Stimulated activated naive B cell treated with anti-CD40 and anti-IgM and Interleukin-4, amounts not matched to agents 10 μg/mL and 1 μg/mL and 100 μg/mL, for 72 hours (primary cell): ENCODE results near the gene COL23A1.

Experiments used
- ATAC-seq, 2 donors: fragments of 150-1000 bp; cut with Tn5 transposase; replicated peaks; 2 replicates each; pipeline ENCODE4 v1.10.0; 2021; ENCODE audit warnings: moderate library complexity in 1 of 2
- DNase-seq: peaks from one replicate; pipeline ENCODE4 v3.0.0; 2021
- H3K27ac Mint-ChIP-seq: one replicate; pipeline ENCODE4 v1.8.0; 2022; ENCODE audit warnings: mild to moderate bottlenecking, mixed read lengths
- H3K27me3 Mint-ChIP-seq, 2 donors: one replicate each; pipeline ENCODE4 v1.8.0; 2022; ENCODE audit warnings: mixed read lengths in 2 of 2
- H3K36me3 Mint-ChIP-seq, 2 donors: one replicate each; pipeline ENCODE4 v1.8.0; 2022; ENCODE audit warnings: mixed read lengths in 2 of 2, mild to moderate bottlenecking in 1 of 2
- H3K4me1 Mint-ChIP-seq, 2 donors: one replicate each; pipeline ENCODE4 v1.8.0; 2022; ENCODE audit warnings: mixed read lengths in 2 of 2, mild to moderate bottlenecking in 1 of 2
- H3K4me3 Mint-ChIP-seq, 2 donors: one replicate each; pipeline ENCODE4 v1.8.0; 2022; ENCODE audit warnings: mild to moderate bottlenecking in 2 of 2, mixed read lengths in 2 of 2, moderate library complexity in 1 of 2
- H3K9me3 Mint-ChIP-seq, 2 donors: one replicate each; pipeline ENCODE4 v1.8.0; 2022; ENCODE audit warnings: mixed read lengths in 2 of 2, mild to moderate bottlenecking in 1 of 2

The COL23A1 gene

GRCh38 chr5:178441486-178442270 is 148.5 kb downstream of the COL23A1 start:
- Mint-ChIP-seq H3K36me3 (no peaks in the 10 kb centered on the region), H3K27me3 (no peaks in the 10 kb centered on the region), H3K27ac (no peak overlapping the region), H3K4me1 (peaks cover 7 to 13% of the 10 kb centered on the region in 2 donors), H3K9me3 (no peaks in the 10 kb centered on the region), H3K4me3 (no peak overlapping the region)
- DNase-seq (no peak), ATAC-seq (no peak)

DNA sequence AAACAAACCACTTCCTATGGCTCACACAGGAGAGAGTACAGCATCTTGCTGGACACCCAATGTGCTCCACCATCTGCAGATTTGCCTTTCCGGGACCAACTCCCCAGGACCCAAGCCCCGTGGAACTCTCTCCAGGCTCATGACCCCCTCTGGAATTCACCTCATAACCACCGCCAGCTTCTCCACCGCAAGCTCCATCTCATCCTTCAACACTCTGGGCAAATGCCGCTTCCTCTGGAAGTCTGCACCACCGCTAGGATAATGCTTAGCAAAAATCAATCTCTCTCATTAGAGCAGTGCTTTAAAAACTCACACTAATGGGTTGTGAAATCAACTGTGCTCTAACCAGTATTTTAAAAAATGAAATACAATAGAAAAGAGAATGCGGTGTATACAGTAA is 150.0 kb downstream of the COL23A1 start:
- Mint-ChIP-seq H3K9me3 (no peaks in the 10 kb centered on the region), H3K4me3 (no peak overlapping the region), H3K4me1 (peaks cover 7 to 13% of the 10 kb centered on the region in 2 donors), H3K27me3 (no peaks in the 10 kb centered on the region), H3K27ac (no peak overlapping the region), H3K36me3 (no peaks in the 10 kb centered on the region)
- ATAC-seq (no peak), DNase-seq (no peak)

GRCh38 chr5:178439493-178440180 is 150.6 kb downstream of the COL23A1 start:
- Mint-ChIP-seq H3K27me3 (no peaks in the 10 kb centered on the region), H3K27ac (no peak overlapping the region), H3K9me3 (no peaks in the 10 kb centered on the region), H3K4me3 (no peak overlapping the region), H3K36me3 (no peaks in the 10 kb centered on the region), H3K4me1 (peaks cover 7 to 13% of the 10 kb centered on the region in 2 donors)
- ATAC-seq = no peak
- DNase-seq = no peak

- no peak overlapping the region for H3K27ac Mint-ChIP-seq
- ATAC-seq = no peak
- no peaks in the 10 kb centered on the region for H3K36me3 Mint-ChIP-seq
- peaks cover 7 to 13% of the 10 kb centered on the region in 2 donors for H3K4me1 Mint-ChIP-seq
- H3K27me3 Mint-ChIP-seq = no peaks in the 10 kb centered on the region
- DNase-seq = no peak
- H3K9me3 Mint-ChIP-seq = no peaks in the 10 kb centered on the region
- H3K4me3 Mint-ChIP-seq = no peak overlapping the region
These were observed 151.4 kb downstream of the COL23A1 start for GRCh38 chr5:178438796-178439195.

DNA sequence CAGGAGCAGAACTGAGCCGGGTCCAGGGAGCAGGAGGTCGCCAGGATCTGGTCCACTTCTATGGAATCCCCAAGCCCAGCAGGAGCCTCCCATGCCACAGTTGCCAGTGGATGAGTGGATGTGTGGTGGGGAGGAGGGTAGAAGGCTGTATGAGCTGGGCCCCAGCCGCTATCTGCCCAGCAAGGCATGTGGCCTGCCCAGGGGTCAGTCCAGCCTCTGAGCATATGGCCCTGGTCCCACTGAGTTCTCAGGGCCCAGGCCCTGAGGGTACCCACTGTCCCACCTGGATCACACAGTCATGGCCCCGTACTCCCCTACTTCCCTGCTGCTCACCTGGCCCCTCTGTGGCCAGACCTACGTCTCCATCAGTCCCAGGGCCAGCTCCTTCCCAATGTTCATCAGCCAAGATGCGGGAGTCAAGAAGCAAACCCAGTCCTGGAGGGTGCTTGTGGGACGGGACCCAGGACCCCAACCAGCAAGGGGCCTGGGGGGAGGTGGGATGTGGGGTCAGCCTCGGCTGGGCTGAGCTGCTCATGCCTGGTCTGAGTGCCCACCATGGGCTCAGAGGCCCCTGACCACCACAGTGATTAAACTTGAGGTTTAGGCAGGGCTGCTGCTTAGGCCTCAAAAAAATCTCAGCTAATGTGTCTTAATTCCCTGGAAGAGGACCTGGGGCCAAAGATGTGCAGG is 152.7 kb downstream of the COL23A1 start:
- peaks cover 0 to 4% of the 10 kb centered on the region in 2 donors for H3K4me1 Mint-ChIP-seq
- H3K4me3 Mint-ChIP-seq = no peak overlapping the region
- no peaks in the 10 kb centered on the region for H3K27me3 Mint-ChIP-seq
- no peaks in the 10 kb centered on the region for H3K9me3 Mint-ChIP-seq
- DNase-seq = no peak
- ATAC-seq = no peak
- H3K36me3 Mint-ChIP-seq = no peaks in the 10 kb centered on the region
- no peak overlapping the region for H3K27ac Mint-ChIP-seq

DNA sequence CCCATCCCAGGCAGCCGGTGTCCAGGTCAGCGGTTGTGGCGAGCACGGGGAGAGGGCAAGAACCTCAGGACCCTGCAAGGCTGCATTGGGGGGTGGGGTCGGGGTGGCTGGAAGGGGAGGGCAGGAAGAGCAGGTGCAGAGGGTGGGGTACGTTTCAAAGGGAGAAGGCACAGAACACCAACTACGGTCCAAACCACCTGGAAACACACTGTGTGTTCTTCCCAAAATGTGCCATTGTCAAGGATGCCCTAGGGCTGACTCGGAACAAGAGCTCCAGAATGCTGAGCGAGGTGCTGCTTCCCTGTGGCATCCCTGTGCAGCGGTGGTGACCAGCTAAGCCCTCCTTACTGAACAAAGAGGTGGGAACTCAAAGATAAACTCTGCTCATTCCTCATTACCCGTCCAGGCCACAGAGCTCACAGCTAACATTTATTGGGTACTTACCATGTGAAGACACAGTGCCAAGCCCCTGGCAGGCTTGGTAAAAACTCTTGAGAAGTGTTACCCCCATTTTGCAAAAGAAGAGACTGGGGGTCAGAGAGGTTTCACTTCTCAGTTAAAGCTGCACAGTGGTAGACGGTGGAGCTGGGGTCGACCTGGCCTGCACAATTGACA is 153.8 kb downstream of the COL23A1 start:
- H3K4me1 Mint-ChIP-seq = no peaks in the 10 kb centered on the region
- ATAC-seq (no peak), DNase-seq (no peak)
- H3K36me3 Mint-ChIP-seq = no peaks in the 10 kb centered on the region
- peaks cover 0 to 3% of the 10 kb centered on the region in 2 donors for H3K9me3 Mint-ChIP-seq
- H3K4me3 Mint-ChIP-seq = no peak overlapping the region
- H3K27ac Mint-ChIP-seq = no peak overlapping the region
- H3K27me3 Mint-ChIP-seq = no peaks in the 10 kb centered on the region

GRCh38 chr5:178435321-178436238 is 154.6 kb downstream of the COL23A1 start:
- peaks cover 3 to 5% of the 10 kb centered on the region in 2 donors for H3K9me3 Mint-ChIP-seq
- H3K36me3 Mint-ChIP-seq = no peaks in the 10 kb centered on the region
- ATAC-seq (no peak), DNase-seq (no peak)
- H3K27ac Mint-ChIP-seq = no peak overlapping the region
- H3K4me1 Mint-ChIP-seq = no peaks in the 10 kb centered on the region
- peaks cover 4% of the 10 kb centered on the region in 2 donors for H3K27me3 Mint-ChIP-seq
- no peak overlapping the region for H3K4me3 Mint-ChIP-seq

- Mint-ChIP-seq H3K27ac (no peak overlapping the region), H3K9me3 (peaks cover 3 to 5% of the 10 kb centered on the region in 2 donors), H3K27me3 (peaks cover 4 to 5% of the 10 kb centered on the region in 2 donors), H3K4me3 (no peak overlapping the region), H3K4me1 (no peaks in the 10 kb centered on the region), H3K36me3 (no peaks in the 10 kb centered on the region)
- ATAC-seq (no peak), DNase-seq (no peak)
These were observed 155.3 kb downstream of the COL23A1 start for GRCh38 chr5:178434851-178435250.

- Mint-ChIP-seq H3K9me3 (peaks cover 3 to 5% of the 10 kb centered on the region in 2 donors), H3K4me3 (no peak overlapping the region), H3K36me3 (no peaks in the 10 kb centered on the region), H3K27me3 (peaks cover 4 to 5% of the 10 kb centered on the region in 2 donors), H3K27ac (no peak overlapping the region), H3K4me1 (no peaks in the 10 kb centered on the region)
- ATAC-seq (no peak), DNase-seq (no peak)
These were observed 156.0 kb downstream of the COL23A1 start for GRCh38 chr5:178434016-178434761.

DNA sequence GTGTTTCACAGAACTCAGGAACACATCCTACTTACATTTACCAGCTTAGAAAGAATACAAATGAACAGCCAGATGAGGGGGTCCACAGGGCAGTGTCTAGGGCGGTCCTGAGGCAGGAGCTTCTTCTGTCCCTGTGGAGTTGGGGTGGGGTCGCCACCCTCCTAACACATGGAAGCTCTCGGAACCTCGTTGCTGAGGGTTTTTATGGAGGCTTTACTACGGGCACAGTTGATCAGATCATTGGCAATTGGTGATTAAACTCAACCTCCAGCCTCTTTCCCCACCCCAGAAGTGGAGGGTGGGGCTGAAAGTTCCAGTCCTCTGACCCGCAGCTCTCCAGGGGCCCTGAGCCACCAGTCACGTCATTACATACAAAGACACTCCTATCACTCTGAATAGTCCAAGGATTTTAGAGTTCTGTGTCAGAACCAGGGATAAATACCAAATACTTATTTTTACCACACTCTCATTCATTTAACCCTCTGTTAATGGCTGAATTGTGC is 156.9 kb downstream of the COL23A1 start:
- Mint-ChIP-seq H3K4me1 (no peaks in the 10 kb centered on the region), H3K4me3 (no peak overlapping the region), H3K27ac (no peak overlapping the region), H3K9me3 (peaks cover 3 to 5% of the 10 kb centered on the region in 2 donors), H3K27me3 (peaks cover 4 to 5% of the 10 kb centered on the region in 2 donors), H3K36me3 (no peaks in the 10 kb centered on the region)
- ATAC-seq (no peak), DNase-seq (no peak)

GRCh38 chr5:178432421-178433272 is 157.5 kb downstream of the COL23A1 start:
- no peaks in the 10 kb centered on the region for H3K36me3 Mint-ChIP-seq
- ATAC-seq = no peak
- H3K27me3 Mint-ChIP-seq = peaks cover 4 to 5% of the 10 kb centered on the region in 2 donors
- peaks cover 3 to 5% of the 10 kb centered on the region in 2 donors for H3K9me3 Mint-ChIP-seq
- no peak overlapping the region for H3K27ac Mint-ChIP-seq
- no peak for DNase-seq
- no peaks in the 10 kb centered on the region for H3K4me1 Mint-ChIP-seq
- H3K4me3 Mint-ChIP-seq = no peak overlapping the region

DNA sequence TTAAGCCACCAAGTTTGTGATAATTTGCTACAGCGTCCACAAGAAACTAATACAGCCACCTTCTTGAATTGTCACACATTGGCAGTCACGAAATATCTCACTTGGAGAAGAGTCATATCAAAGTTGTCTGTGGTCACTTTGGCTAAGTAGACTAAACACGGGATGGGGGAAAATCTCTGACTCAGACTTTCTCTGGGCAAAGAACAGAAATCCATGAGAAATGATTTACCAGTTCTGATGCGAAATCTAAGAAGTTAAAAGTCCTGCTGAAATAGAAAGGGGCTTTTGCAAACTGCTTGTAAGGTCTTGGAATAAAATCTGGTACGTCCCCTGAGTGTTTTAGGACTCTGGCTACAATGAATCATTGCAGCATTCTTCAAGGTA is 158.4 kb downstream of the COL23A1 start:
- no peak for DNase-seq
- Mint-ChIP-seq H3K36me3 (no peaks in the 10 kb centered on the region), H3K4me1 (no peaks in the 10 kb centered on the region), H3K9me3 (peaks cover 3 to 5% of the 10 kb centered on the region in 2 donors), H3K27ac (no peak overlapping the region), H3K27me3 (peaks cover 4 to 5% of the 10 kb centered on the region in 2 donors), H3K4me3 (no peak overlapping the region)
- no peak for ATAC-seq
